AG09319 (cell line): Measurements from ENCODE around the gene FAM174B.

Source experiments
- DNase-seq: peaks from one replicate; pipeline ENCODE4 v3.0.0-alpha.2; 2010; ENCODE audit warnings: low read depth; ENCODE audit errors: extremely low read depth
- CTCF ChIP-seq: IDR thresholded peaks from 2 replicates; pipeline ENCODE4 v1.5.1; 2011; ENCODE audit warnings: low read depth, mild to moderate bottlenecking, inconsistent platforms, low read length, moderate library complexity

The FAM174B gene

DNA sequence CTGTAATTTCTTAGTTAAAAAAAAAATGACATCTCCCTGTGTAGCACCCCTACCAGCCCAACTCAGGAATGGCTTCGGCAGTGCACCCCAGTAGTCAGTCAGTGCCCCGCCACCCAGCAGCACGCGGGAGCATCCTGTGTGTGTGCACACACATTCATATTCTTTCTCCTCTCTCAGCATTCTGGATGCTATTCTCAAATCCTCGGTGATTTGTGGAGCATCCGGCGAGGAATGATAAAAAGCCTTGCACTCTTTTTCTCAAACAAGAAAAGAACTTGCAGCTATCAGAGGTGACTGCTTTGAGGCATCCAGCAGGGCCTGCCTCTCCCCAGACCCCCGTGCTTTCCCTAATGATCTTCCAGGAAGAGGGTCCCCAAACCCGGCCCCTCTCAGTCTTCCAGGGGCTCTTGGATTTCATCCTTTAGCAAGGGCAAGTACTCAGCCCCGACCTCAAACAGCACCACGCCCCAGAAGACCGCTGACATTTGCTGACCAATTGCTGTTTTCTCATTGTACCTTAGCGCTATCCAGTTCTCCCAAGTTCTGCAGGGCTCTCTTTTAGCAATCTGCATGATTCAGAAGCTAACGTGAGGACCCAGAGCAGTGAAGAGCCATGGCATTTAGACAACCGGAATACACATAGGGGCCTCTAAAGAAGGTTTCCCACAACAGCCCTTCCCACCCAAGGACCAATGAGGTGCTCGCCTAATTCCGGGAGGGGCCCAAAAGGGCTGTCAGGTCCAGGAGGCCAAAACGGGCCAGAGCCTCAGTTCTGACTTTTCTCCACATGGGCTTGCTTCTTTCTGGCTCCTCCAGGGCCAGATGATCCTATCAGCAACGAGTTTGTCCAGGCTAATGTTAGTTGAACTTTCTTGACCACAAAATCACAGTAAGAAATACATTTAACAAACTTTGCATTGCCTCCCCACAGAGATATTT is 72.2 kb downstream of the FAM174B start:
- DNase-seq, result no peak
- no peak for TF ChIP-seq CTCF

DNA sequence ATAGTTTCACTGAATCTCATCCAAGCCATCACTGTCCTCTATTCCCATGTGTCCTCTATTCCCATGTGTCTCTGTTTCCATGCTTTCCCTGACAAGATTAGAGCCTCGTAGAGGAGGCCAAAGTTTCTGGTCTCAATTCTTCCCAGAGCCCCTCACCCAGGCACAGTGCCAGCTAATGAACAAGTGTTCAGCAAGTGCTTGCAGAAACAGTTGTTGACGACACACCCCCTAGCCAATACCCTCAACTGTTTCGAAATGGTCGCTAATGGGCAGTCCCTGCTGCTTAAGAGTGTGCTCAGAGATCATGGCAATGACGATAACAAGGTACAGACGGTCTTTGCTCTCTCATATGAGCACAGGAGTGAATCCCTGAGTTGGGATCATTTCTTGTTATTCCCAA is 73.4 kb downstream of the FAM174B start:
- no peak for DNase-seq
- no peak for TF ChIP-seq CTCF

DNA sequence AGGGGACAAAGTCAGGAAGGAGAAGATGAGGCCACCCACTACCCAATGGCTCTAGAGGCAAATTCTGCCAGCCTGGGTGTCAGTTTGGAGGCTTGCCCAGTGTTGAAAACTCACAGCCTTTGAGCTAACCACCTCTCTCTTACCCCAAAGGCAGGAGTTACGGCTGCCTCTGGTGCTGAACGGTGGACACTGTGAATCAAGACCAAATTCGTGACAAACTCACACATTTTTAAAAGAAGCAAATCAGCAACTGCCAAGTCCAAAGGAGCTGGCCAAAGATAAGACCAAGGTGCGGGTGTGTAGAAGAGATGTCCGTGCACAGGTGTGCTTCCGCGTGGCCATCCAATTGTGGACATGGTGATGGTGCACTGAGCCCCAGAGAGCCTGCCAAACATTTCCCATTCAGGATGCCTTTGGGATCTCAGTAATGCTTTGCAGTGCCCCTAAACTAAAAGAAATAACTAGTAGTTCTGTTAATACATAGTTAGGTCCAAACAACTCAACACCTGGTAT is 74.6 kb downstream of the FAM174B start:
- DNase-seq, result no peak
- TF ChIP-seq CTCF, result no peak

DNA sequence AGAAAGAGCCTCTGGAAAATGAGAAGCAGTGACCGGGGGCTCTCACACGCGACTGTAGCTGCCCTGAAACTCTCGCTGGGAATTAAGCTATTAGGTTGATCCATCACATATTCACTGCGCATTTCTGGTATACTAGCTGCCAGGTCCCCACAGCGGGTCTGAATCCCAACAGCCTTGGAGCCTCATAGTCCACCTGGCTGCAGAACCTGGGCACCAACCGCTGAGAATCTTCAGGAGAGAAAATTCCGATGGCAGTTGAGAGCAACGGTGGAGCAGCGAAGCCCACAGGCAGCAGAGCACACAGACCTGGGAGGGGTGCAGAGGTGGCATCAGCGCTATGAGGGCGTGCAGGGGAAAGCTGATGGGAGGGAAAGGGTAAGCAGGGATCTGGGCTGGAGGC is 75.1 kb downstream of the FAM174B start:
- no peak for TF ChIP-seq CTCF
- DNase-seq, result no peak

- TF ChIP-seq CTCF, result no peak
- DNase-seq, result no peak
Measured at GRCh38 chr15:92579931-92580470, 75.6 kb downstream of the FAM174B start.

DNA sequence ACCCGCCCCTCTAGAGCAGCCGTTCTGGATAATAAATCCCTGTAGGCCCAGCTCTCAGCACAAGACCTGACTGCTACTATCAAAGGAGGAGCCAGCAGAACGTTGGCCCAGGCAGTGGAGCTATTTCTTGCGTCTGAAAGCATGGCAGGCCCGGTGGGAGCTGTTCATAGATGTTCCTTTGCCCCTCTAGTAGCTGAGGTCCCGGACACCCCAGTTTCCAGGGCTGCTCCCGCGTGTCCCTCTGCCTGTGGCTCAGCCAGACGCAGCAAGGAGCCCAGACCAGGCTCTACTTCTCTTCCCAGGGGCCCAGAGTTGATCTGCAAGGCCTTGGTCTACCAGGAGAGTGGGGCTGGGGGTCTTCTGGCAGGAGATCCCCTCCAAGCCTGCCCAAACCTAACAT is 76.1 kb downstream of the FAM174B start:
- no peak for TF ChIP-seq CTCF
- DNase-seq, result no peak

DNA sequence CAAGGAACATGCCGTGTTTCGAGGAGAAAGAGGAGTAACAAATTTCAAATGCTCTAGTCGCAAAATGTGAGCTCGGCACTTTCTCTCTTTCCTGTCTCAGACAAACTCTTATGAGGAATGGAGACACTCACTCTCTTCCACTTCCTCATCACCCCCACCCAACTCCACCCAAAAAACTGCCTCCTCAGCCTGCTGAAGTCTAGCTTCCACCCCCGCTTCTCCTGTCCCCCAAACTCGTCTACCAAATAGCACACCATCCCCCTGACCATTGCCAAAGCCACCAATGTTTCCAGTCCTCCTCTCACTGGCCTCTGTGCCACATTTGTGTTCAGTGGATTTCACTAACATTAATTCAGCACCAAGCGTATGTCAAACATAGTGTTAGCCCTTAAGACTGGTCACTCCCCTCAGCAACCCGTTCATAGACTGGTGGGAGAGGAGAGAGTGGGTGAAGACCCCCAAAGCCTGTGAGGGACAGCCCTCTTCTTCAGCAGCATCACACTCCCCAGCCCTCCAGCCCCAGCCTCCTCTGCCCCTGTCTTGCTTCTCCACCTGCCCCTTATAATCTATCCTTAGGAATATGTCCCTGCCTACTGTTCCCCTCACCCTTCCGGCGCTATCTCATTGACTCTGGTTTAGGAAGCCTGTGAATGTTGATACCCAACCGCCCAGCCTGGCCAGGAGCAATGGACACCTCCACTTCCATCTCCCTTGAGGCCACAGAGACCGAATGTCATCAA is 77.3 kb downstream of the FAM174B start:
- no peak for TF ChIP-seq CTCF
- DNase-seq, result no peak
